Stimulated activated CD8-positive, alpha-beta memory T cell treated with anti-CD3 and anti-CD28 coated beads, Interleukin-12 subunit alpha, Interleukin-12 subunit beta, amount 100 ng/mL, for 1 hour (primary cell): ENCODE results near the gene SLIT1.

Experiments
- DNase-seq: peaks from one replicate; pipeline ENCODE4 v3.0.0-alpha.2; 2020; ENCODE audit warnings: low read depth

Gene SLIT1

GRCh38 chr10:97171001-97171400 lies 14.8 kb downstream of the SLIT1 start:
- DNase-seq, result no peak

GRCh38 chr10:97169911-97170693 lies 15.7 kb downstream of the SLIT1 start:
- no peak for DNase-seq

- no peak for DNase-seq
Measured at GRCh38 chr10:97169063-97169462, 16.7 kb downstream of the SLIT1 start.

- no peak for DNase-seq
Measured at GRCh38 chr10:97168645-97169044, 17.1 kb downstream of the SLIT1 start.

GRCh38 chr10:97165499-97165898 lies 20.3 kb downstream of the SLIT1 start:
- DNase-seq, result no peak

GRCh38 chr10:97163781-97164501 lies 21.8 kb downstream of the SLIT1 start:
- no peak for DNase-seq

- DNase-seq, result no peak
Measured at GRCh38 chr10:97163181-97163580, 22.6 kb downstream of the SLIT1 start.

GRCh38 chr10:97159646-97160305 lies 26.0 kb downstream of the SLIT1 start:
- no peak for DNase-seq

- DNase-seq, result no peak
Measured at GRCh38 chr10:97157578-97158095, 28.1 kb downstream of the SLIT1 start.

- no peak for DNase-seq
Measured at GRCh38 chr10:97154781-97155180, 31.0 kb downstream of the SLIT1 start.

GRCh38 chr10:97154162-97154561 lies 31.6 kb downstream of the SLIT1 start:
- DNase-seq, result no peak

GRCh38 chr10:97153270-97153850 lies 32.4 kb downstream of the SLIT1 start:
- no peak for DNase-seq

- DNase-seq, result no peak
Measured at GRCh38 chr10:97151307-97151914, 34.3 kb downstream of the SLIT1 start.

- no peak for DNase-seq
Measured at GRCh38 chr10:97150616-97151015, 35.1 kb downstream of the SLIT1 start.

- DNase-seq, result no peak
Measured at GRCh38 chr10:97150013-97150595, 35.7 kb downstream of the SLIT1 start.

GRCh38 chr10:97149079-97149531 lies 36.7 kb downstream of the SLIT1 start:
- DNase-seq, result no peak

- DNase-seq, result no peak
Measured at GRCh38 chr10:97144297-97144696, 41.5 kb downstream of the SLIT1 start.

GRCh38 chr10:97142834-97143233 lies 42.9 kb downstream of the SLIT1 start:
- DNase-seq, result no peak

GRCh38 chr10:97140902-97141745 lies 44.6 kb downstream of the SLIT1 start:
- DNase-seq, result no peak

- no peak for DNase-seq
Measured at GRCh38 chr10:97140049-97140846, 45.5 kb downstream of the SLIT1 start.
